Smooth muscle cell (in vitro differentiated cells): ENCODE data around the gene KIF16B. TPM values are rescaled to one million over a fixed set of nuclear protein-coding genes. Genes with fewer than 3 reads are reported as not detected.

Experiments
- DNase-seq: peaks from one replicate; lab custom pipeline; 2025; ENCODE audit not compliant: unreplicated experiment; lab: John Stamatoyannopoulos, UW
- H2AFZ ChIP-seq: fragments of 200-600 bp; sonication (generic); 2 replicates; pipeline ENCODE4 v1.6.0; 2016; ENCODE audit warnings: antibody characterized with exemption, low read depth, mild to moderate bottlenecking
- H3F3A ChIP-seq: fragments of 200-600 bp; sonication (generic); 2 replicates; pipeline ENCODE4 v1.6.0; 2017; ENCODE audit warnings: antibody characterized with exemption, low read depth
- H3K27ac ChIP-seq: fragments of 200-600 bp; sonication (generic); 2 replicates; pipeline ENCODE4 v1.5.1; 2016; ENCODE audit warnings: low read depth, mild to moderate bottlenecking
- H3K27me3 ChIP-seq: fragments of 200-600 bp; sonication (generic); 2 replicates; pipeline ENCODE4 v1.6.1; 2016; ENCODE audit warnings: low read depth, mild to moderate bottlenecking
- H3K36me3 ChIP-seq: fragments of 200-600 bp; sonication (generic); 2 replicates; pipeline ENCODE4 v1.5.1; 2016; ENCODE audit warnings: low read depth
- H3K4me1 ChIP-seq: fragments of 200-600 bp; sonication (generic); 2 replicates; pipeline ENCODE4 v1.5.1; 2016; ENCODE audit warnings: low read depth
- H3K4me2 ChIP-seq: fragments of 200-600 bp; sonication (generic); 2 replicates; pipeline ENCODE4 v1.6.0; 2016; ENCODE audit warnings: mild to moderate bottlenecking
- H3K4me3 ChIP-seq: fragments of 200-600 bp; sonication (generic); 2 replicates; pipeline ENCODE4 v1.5.1; 2016; ENCODE audit warnings: mild to moderate bottlenecking
- H3K79me2 ChIP-seq: fragments of 200-600 bp; sonication (generic); 2 replicates; pipeline ENCODE4 v1.6.0; 2016; ENCODE audit warnings: low read depth, mild to moderate bottlenecking
- H3K9ac ChIP-seq: fragments of 200-600 bp; sonication (generic); 2 replicates; pipeline ENCODE4 v1.6.0; 2016; ENCODE audit warnings: low read depth
- H3K9me3 ChIP-seq: fragments of 200-600 bp; sonication (generic); replicated peaks from 2 replicates; pipeline ENCODE4 v1.5.1; 2016; ENCODE audit warnings: low read depth
- H4K20me1 ChIP-seq: fragments of 200-600 bp; sonication (generic); 2 replicates; pipeline ENCODE4 v1.6.0; 2016; ENCODE audit warnings: low read depth
- WGBS: methylation state at CpG from one replicate; pipeline ENCODE4 v1.1.7; 2016; ENCODE audit warnings: low lambda C conversion rate; 5-methylcytosine and 5-hydroxymethylcytosine counted together
- polyA plus RNA-seq: library from polyadenylated mRNA; unstranded; fragments of >200 nt; fragmentation: Nextera tagmentation; extraction: Ambion mirVana; gene quantifications from 2 replicates; pipeline ENCODE4 v1.2.1, GENCODE V29; 2016
- total RNA-seq: library from RNA; depleted of rRNA; stranded (reverse); fragments of >200 nt; gene quantifications from 2 replicates; pipeline ENCODE4 v1.2.3, GENCODE V29; 2014
- TF ChIP-seq, protein P1 (sequence below): fragments of 200-600 bp; sonication (generic); IDR thresholded peaks from 2 replicates; pipeline ENCODE4 v1.5.1; 2017; ENCODE audit warnings: borderline replicate concordance, mild to moderate bottlenecking, antibody characterized with exemption; ENCODE audit not compliant: insufficient read depth, poor library complexity, severe bottlenecking

KIF16B gene
- total and polyA plus RNA-seq, 2 experiments from 2014 or later: 3.6 to 12.9 TPM

- TF ChIP-seq, protein P1, sequence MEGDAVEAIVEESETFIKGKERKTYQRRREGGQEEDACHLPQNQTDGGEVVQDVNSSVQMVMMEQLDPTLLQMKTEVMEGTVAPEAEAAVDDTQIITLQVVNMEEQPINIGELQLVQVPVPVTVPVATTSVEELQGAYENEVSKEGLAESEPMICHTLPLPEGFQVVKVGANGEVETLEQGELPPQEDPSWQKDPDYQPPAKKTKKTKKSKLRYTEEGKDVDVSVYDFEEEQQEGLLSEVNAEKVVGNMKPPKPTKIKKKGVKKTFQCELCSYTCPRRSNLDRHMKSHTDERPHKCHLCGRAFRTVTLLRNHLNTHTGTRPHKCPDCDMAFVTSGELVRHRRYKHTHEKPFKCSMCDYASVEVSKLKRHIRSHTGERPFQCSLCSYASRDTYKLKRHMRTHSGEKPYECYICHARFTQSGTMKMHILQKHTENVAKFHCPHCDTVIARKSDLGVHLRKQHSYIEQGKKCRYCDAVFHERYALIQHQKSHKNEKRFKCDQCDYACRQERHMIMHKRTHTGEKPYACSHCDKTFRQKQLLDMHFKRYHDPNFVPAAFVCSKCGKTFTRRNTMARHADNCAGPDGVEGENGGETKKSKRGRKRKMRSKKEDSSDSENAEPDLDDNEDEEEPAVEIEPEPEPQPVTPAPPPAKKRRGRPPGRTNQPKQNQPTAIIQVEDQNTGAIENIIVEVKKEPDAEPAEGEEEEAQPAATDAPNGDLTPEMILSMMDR: no peak
- Histone ChIP-seq H3K36me3 (no peaks in the 10 kb centered on the region), H3K4me2 (no peak overlapping the region), H3K79me2 (no peaks in the 10 kb centered on the region), H2AFZ (no peak overlapping the region), H3K27me3 (no peaks in the 10 kb centered on the region), H3K9me3 (no peaks in the 10 kb centered on the region), H4K20me1 (no peaks in the 10 kb centered on the region), H3K4me3 (no peak overlapping the region), H3F3A (peaks cover 4% of the 10 kb centered on the region), H3K4me1 (no peaks in the 10 kb centered on the region), H3K9ac (no peak overlapping the region), H3K27ac (no peak overlapping the region)
- 93% methylated on average over 8 of the region's 8 CpGs for WGBS
- DNase-seq: no peak
These were observed 41.8 kb downstream of the KIF16B start for GRCh38 chr20:16531485-16531884.

- H3K27ac ChIP-seq: peak overlapping the region; percentile 87
- DNase-seq: no peak
These were observed 43.0 kb downstream of the KIF16B start for GRCh38 chr20:16530201-16530681.

GRCh38 chr20:16528078-16528477 lies 45.2 kb downstream of the KIF16B start:
- Histone ChIP-seq H3K9me3 (no peaks in the 10 kb centered on the region), H3K36me3 (no peaks in the 10 kb centered on the region), H3K9ac (peak overlapping the region; percentile 63), H3K4me1 (no peaks in the 10 kb centered on the region), H3F3A (peaks cover 4% of the 10 kb centered on the region), H2AFZ (no peak overlapping the region), H3K79me2 (no peaks in the 10 kb centered on the region), H3K4me2 (peak overlapping the region; percentile 26), H3K4me3 (no peak overlapping the region), H3K27me3 (no peaks in the 10 kb centered on the region), H4K20me1 (no peaks in the 10 kb centered on the region), H3K27ac (peak overlapping the region; percentile 87)
- WGBS: 45% methylated on average over 5 of the region's 5 CpGs
- DNase-seq: no peak
- TF ChIP-seq, protein P1: no peak

More at GRCh38 chr20:16530201-16530681, 43.0 kb downstream of the KIF16B start:
- Histone ChIP-seq H3K9me3 (no peaks in the 10 kb centered on the region), H3K4me1 (no peaks in the 10 kb centered on the region), H3K36me3 (no peaks in the 10 kb centered on the region), H3K27me3 (no peaks in the 10 kb centered on the region), H4K20me1 (no peaks in the 10 kb centered on the region), H3K9ac (peak overlapping the region; percentile 22), H3K79me2 (no peaks in the 10 kb centered on the region), H3F3A (peaks cover 4% of the 10 kb centered on the region), H3K4me3 (no peak overlapping the region), H2AFZ (no peak overlapping the region), H3K4me2 (no peak overlapping the region)
- WGBS: 72% methylated on average over 15 of the region's 15 CpGs
- TF ChIP-seq, protein P1: no peak

DNA sequence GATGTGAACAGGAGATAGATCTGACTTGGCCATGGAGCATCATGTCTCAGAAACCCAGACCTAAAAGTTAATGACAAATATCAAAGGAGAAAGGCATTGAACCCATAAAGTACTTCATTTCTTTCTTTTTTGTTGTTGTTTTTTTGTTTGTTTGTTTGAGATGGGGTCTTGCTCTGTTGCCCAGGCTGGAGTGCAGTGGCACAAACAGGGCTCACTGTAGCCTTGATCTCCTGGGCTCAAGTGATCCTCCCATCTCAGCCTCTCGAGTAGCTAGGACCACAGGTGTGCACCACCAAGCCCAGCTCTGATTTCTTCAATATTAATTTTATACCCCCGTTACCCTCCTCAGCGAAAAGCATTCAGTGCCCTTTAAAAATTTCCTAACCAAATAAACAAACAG lies 45.8 kb downstream of the KIF16B start:
- peaks cover 4% of the 10 kb centered on the region for H3F3A ChIP-seq
- WGBS: 99% methylated on average over 3 of the region's 3 CpGs
- H3K36me3 ChIP-seq: no peaks in the 10 kb centered on the region
- H2AFZ ChIP-seq: no peak overlapping the region
- no peaks in the 10 kb centered on the region for H3K4me1 ChIP-seq
- H3K4me3 ChIP-seq: no peak overlapping the region
- no peak for DNase-seq
- peak overlapping the region; percentile 63 for H3K9ac ChIP-seq
- H3K27ac ChIP-seq: peak overlapping the region; percentile 87
- H3K4me2 ChIP-seq: no peak overlapping the region
- H4K20me1 ChIP-seq: no peaks in the 10 kb centered on the region
- TF ChIP-seq, protein P1: no peak
- no peaks in the 10 kb centered on the region for H3K9me3 ChIP-seq
- H3K27me3 ChIP-seq: no peaks in the 10 kb centered on the region
- no peaks in the 10 kb centered on the region for H3K79me2 ChIP-seq
